Effector CD8-positive, alpha-beta T cell (primary cell): ENCODE results near the gene SUMO3.
A peak's percentile ranks its signal among the peaks of the same experiment; 100 is the strongest.

ENCODE experiments used
- DNase-seq: peaks from one replicate; lab custom pipeline; 2025; lab: John Stamatoyannopoulos, UW
- total RNA-seq, 4 experiments: gene quantifications; one replicate each; lab custom pipeline; 2026; lab: John Stamatoyannopoulos, UW

Gene SUMO3
- 52.5 to 72.3 (median 62.5) reads per million in 4 experiments for total RNA-seq

- DNase-seq = peak; percentile 78
Observed at GRCh38 chr21:44817914-44818639, at the start of gene SUMO3. SUMO3 (minus strand) TSS chr21:44818062; CDS start chr21:44817968, 94 bp downstream.

GRCh38 chr21:44867464-44867863, 49.6 kb upstream of the SUMO3 start:
- DNase-seq = no peak

- DNase-seq = no peak
Observed at GRCh38 chr21:44866780-44867179, 48.9 kb upstream of the SUMO3 start.

GRCh38 chr21:44865561-44866280, 47.9 kb upstream of the SUMO3 start:
- DNase-seq = no peak

- no peak for DNase-seq
Observed at GRCh38 chr21:44862869-44863685, 45.2 kb upstream of the SUMO3 start.

- no peak for DNase-seq
Observed at GRCh38 chr21:44858791-44859190, 40.9 kb upstream of the SUMO3 start.

- DNase-seq = no peak
Observed at GRCh38 chr21:44858291-44858690, 40.4 kb upstream of the SUMO3 start.

- DNase-seq = no peak
Observed at GRCh38 chr21:44857127-44857892, 39.4 kb upstream of the SUMO3 start.

- DNase-seq = no peak
Observed at GRCh38 chr21:44856131-44856530, 38.3 kb upstream of the SUMO3 start.

- no peak for DNase-seq
Observed at GRCh38 chr21:44855572-44855971, 37.7 kb upstream of the SUMO3 start.

- no peak for DNase-seq
Observed at GRCh38 chr21:44854664-44855446, 37.0 kb upstream of the SUMO3 start.

GRCh38 chr21:44854391-44854663, 36.5 kb upstream of the SUMO3 start:
- DNase-seq = no peak

- no peak for DNase-seq
Observed at GRCh38 chr21:44853601-44854390, 35.9 kb upstream of the SUMO3 start.

- DNase-seq = no peak
Observed at GRCh38 chr21:44850905-44851657, 33.2 kb upstream of the SUMO3 start.

GRCh38 chr21:44850208-44850800, 32.4 kb upstream of the SUMO3 start:
- no peak for DNase-seq

GRCh38 chr21:44849616-44850130, 31.8 kb upstream of the SUMO3 start:
- no peak for DNase-seq

GRCh38 chr21:44848821-44849521, 31.1 kb upstream of the SUMO3 start:
- DNase-seq = no peak
